ENCODE measurements around the gene OR4K1.
"Not testable (repeated sequence)": the region's sequence is repeated elsewhere in the genome, so short reads cannot be mapped to it uniquely, and the experiment has no call there.

OR4K1 gene

DNA sequence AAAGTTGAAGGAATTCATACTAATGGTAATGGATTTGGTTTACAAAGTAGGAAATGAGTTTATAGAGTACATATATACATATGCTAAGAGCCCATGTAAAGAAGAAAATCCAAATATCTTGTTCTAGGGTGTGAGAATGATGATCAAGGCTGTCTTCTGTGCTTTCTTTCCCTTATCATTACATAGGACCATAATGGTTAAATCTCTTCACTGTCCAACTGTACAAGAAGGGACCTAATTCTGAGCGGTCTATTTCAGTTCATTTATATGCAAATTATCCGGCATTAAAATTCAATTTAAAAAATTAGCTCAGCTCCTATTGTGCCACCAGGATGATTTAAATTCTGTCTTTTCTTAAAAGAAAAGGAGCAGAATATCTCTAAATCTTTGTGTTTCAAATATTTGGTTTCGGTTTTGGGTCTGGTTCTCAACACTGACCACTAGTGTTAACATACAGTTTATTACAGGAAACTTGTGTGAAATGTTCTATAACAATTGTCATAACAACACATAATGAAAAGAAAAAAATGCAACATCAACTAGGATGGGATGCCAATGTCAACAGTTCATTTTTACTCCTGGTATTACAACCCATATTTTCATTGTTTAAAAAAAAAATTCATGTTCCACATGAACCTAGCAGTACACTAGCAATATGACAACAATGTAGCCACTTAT is 16.8 kb downstream of the OR4K1 start:
- TF ChIP-seq, protein P1, sequence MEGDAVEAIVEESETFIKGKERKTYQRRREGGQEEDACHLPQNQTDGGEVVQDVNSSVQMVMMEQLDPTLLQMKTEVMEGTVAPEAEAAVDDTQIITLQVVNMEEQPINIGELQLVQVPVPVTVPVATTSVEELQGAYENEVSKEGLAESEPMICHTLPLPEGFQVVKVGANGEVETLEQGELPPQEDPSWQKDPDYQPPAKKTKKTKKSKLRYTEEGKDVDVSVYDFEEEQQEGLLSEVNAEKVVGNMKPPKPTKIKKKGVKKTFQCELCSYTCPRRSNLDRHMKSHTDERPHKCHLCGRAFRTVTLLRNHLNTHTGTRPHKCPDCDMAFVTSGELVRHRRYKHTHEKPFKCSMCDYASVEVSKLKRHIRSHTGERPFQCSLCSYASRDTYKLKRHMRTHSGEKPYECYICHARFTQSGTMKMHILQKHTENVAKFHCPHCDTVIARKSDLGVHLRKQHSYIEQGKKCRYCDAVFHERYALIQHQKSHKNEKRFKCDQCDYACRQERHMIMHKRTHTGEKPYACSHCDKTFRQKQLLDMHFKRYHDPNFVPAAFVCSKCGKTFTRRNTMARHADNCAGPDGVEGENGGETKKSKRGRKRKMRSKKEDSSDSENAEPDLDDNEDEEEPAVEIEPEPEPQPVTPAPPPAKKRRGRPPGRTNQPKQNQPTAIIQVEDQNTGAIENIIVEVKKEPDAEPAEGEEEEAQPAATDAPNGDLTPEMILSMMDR (IDR thresholded peaks at IDR 0.05; ENCODE audit: low read depth, low read length) = 0 out of 2 replicates have a peak, but pooled peaks have one; percentile 7
- H3K4me1 ChIP-seq = no peaks in the 10 kb centered on the region
- H3K4me3 ChIP-seq (ENCODE audit: low read depth, low read length) = peak overlapping the region; percentile 12
- no peaks in the 10 kb centered on the region for H3K9me3 ChIP-seq
- H3K27me3 ChIP-seq = 0 out of 2 replicates have a peak, but pooled peaks cover 3% of the 10 kb centered on the region
- no peaks in the 10 kb centered on the region for H3K36me3 ChIP-seq
- no peak for DNase-seq

GRCh38 chr14:19949218-19949617 is 18.5 kb downstream of the OR4K1 start:
- TF ChIP-seq, protein P1 (IDR thresholded peaks at IDR 0.05; ENCODE audit: low read depth, low read length) = no peak
- Histone ChIP-seq H3K27me3 (0 out of 2 replicates have a peak, but pooled peaks cover 3% of the 10 kb centered on the region), H3K36me3 (no peaks in the 10 kb centered on the region), H3K4me1 (no peaks in the 10 kb centered on the region), H3K4me3 (ENCODE audit: low read depth, low read length) (no peak overlapping the region), H3K9me3 (no peaks in the 10 kb centered on the region)
- DNase-seq = no peak

- not testable (repeated sequence) for H3K9me3 ChIP-seq; DNase-seq; H3K4me3 ChIP-seq (ENCODE audit: low read depth, low read length); H3K36me3 ChIP-seq; H3K27me3 ChIP-seq; H3K4me1 ChIP-seq
These were observed 39.0 kb downstream of the OR4K1 start for GRCh38 chr14:19969735-19970134.

DNA sequence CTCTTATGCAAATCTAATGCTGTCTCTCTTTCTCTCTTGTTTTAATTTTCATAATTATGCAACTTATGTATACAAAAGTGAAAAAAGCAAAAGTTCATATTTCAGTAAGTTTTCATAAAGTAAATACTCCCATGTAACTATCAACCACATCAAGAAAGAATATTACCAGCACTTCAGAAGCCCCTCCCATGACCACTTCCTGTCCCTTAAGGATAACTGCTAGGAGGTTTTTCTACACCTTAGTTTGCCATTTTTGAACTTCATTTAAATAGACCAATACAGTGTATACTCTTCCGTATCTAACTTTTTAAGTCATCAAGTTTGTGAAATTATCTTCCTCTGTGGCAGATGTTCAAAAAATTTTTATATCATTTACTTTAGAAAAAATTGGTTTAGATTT is 44.1 kb downstream of the OR4K1 start:
- H3K4me3 ChIP-seq (ENCODE audit: low read depth, low read length) = no peak overlapping the region
- TF ChIP-seq, protein P1 (IDR thresholded peaks at IDR 0.05; ENCODE audit: low read depth, low read length) = no peak
- H3K27me3 ChIP-seq = no peaks in the 10 kb centered on the region
- no peaks in the 10 kb centered on the region for H3K36me3 ChIP-seq
- no peaks in the 10 kb centered on the region for H3K4me1 ChIP-seq
- DNase-seq = no peak
- H3K9me3 ChIP-seq = no peaks in the 10 kb centered on the region

- Histone ChIP-seq H3K9me3 (no peaks in the 10 kb centered on the region), H3K27me3 (no peaks in the 10 kb centered on the region), H3K4me1 (no peaks in the 10 kb centered on the region), H3K4me3 (ENCODE audit: low read depth, low read length) (no peak within 1 kb of the TSS), H3K36me3 (no peaks in the 10 kb centered on the region)
- DNase-seq = no peak
- TF ChIP-seq, protein P1 (IDR thresholded peaks at IDR 0.05; ENCODE audit: low read depth, low read length) = no peak
These were observed 44.6 kb downstream of the OR4K1 start, which contains the start of gene OR4K15 for GRCh38 chr14:19975291-19975690. Gene OR4K15, plus strand, starts transcription at chr14:19975591. Its CDS starts 0 bp downstream, at chr14:19975591.

Data from BE2C (cell line).